H1 (cell line): Measurements from ENCODE around the gene NKAIN2. TPM values are rescaled to one million over a fixed set of nuclear protein-coding genes. Genes with fewer than 3 reads are reported as not detected.

Experiments
- CTCF ChIP-seq, 3 experiments: IDR thresholded peaks; 1 replicate in 2 of 3; 2 replicates in 1 of 3; pipeline versions ENCODE4 v1.5.1 to v1.6.1; 2011; ENCODE audit warnings: low read length in 3 of 3, mild to moderate bottlenecking in 3 of 3, inconsistent platforms in 2 of 3, low read depth in 1 of 3, moderate library complexity in 1 of 3; ENCODE audit not compliant: insufficient read depth in 1 of 3; ENCODE audit errors: control extremely low read depth in 1 of 3
- HDAC2 ChIP-seq, 2 experiments: fragments of 300-600 bp in 1 of 2; sonication (generic) in 1 of 2; IDR thresholded peaks; 2 replicates each; pipeline ENCODE4 v1.6.1; 2011 to 2012; ENCODE audit warnings: low read depth in 2 of 2, low read length in 2 of 2, mild to moderate bottlenecking in 2 of 2, moderate library complexity in 2 of 2, borderline replicate concordance in 1 of 2, inconsistent platforms in 1 of 2
- polyA plus RNA-seq, 7 experiments: library from polyadenylated mRNA; depleted of rRNA in 3 of 7; stranded (reverse) in 5 of 7; unstranded in 2 of 7; fragments of >200 nt in 5 of 7; fragments of 200-250 nt in 2 of 7; gene quantifications; 1 replicate in 5 of 7; 2 replicates in 1 of 7; 4 replicates in 1 of 7; pipeline versions ENCODE4 v1.2.1 to v1.2.3, GENCODE V29; 2011 to 2013; ENCODE audit warnings: missing spikeins in 2 of 7, mixed read lengths in 2 of 7
- total RNA-seq: library from RNA; stranded (reverse); fragmentation: NEBNext Ultra II Directional; extraction: Animal tissue kit (Norgen Biotek cat#: 25700); gene quantifications from 2 replicates; pipeline ENCODE4 v1.2.1, GENCODE V29; 2021

NKAIN2 gene
- total and polyA plus RNA-seq, 2 of the 8 experiments (the other 6 are each of a cell fraction or from before 2014, with no cell fraction given), result 0.20 to 0.34 TPM

- TF ChIP-seq CTCF (IDR thresholded peaks at IDR 0.05; ENCODE audit: control extremely low read depth in 1 of 3, insufficient read depth in 1 of 3, low read depth in 1 of 3, low read length in 3 of 3) (no peak), HDAC2 (IDR thresholded peaks at IDR 0.05; ENCODE audit: borderline replicate concordance in 1 of 2, low read depth in 2 of 2, low read length in 2 of 2) (no peak)
These were observed 836.8 kb downstream of the NKAIN2 start (continued) for GRCh38 chr6:124640432-124640831.
